Fibroblast of lung (primary cell): ENCODE measurements around the gene GID8. TPM values are rescaled to one million over a fixed set of nuclear protein-coding genes. Genes with fewer than 3 reads are reported as not detected.

Source experiments
- DNase-seq, 2 donors: peaks; one replicate each; pipeline versions ENCODE4 v3.0.0 to v3.0.0-alpha.2; 2010; ENCODE audit warnings: low read depth in 2 of 2
- H2AFZ ChIP-seq: 2 replicates; pipeline ENCODE4 v1.5.1; 2012; ENCODE audit warnings: low read length, control low read depth, inconsistent platforms
- H3K27ac ChIP-seq: 2 replicates; pipeline ENCODE4 v1.5.1; 2011; ENCODE audit warnings: low read length, control low read depth; ENCODE audit not compliant: insufficient read depth
- H3K27me3 ChIP-seq: 2 replicates; pipeline ENCODE4 v1.5.1; 2011; ENCODE audit warnings: mild to moderate bottlenecking, low read length; ENCODE audit not compliant: control insufficient read depth, insufficient read depth
- H3K36me3 ChIP-seq: 2 replicates; pipeline ENCODE4 v1.5.1; 2011; ENCODE audit warnings: low read length; ENCODE audit not compliant: control insufficient read depth, insufficient read depth
- H3K4me1 ChIP-seq: 2 replicates; pipeline ENCODE4 v1.5.1; 2011; ENCODE audit warnings: low read length; ENCODE audit not compliant: control insufficient read depth, insufficient read depth; ENCODE audit errors: extremely low read depth
- H3K4me2 ChIP-seq: 2 replicates; pipeline ENCODE4 v1.5.1; 2011; ENCODE audit warnings: low read length, control low read depth; ENCODE audit not compliant: insufficient read depth; ENCODE audit errors: extremely low read depth
- H3K4me3 ChIP-seq, 4 experiments: fragments of 200-600 bp in 1 of 4; sonication (generic) in 1 of 4; replicated peaks in 1 of 4; 2 replicates each; pipeline ENCODE4 v1.5.1; 2011 to 2016; ENCODE audit warnings: low read length in 4 of 4, low read depth in 3 of 4, mild to moderate bottlenecking in 3 of 4, control low read depth in 2 of 4, inconsistent platforms in 1 of 4, mixed read lengths in 1 of 4; ENCODE audit not compliant: insufficient read depth in 1 of 4; ENCODE audit errors: control extremely low read depth in 1 of 4
- H3K79me2 ChIP-seq: 2 replicates; pipeline ENCODE4 v1.5.1; 2012; ENCODE audit warnings: mild to moderate bottlenecking, low read length, inconsistent platforms; ENCODE audit not compliant: control insufficient read depth, insufficient read depth
- H3K9ac ChIP-seq: 2 replicates; pipeline ENCODE4 v1.5.1; 2011; ENCODE audit warnings: mild to moderate bottlenecking, low read length, control low read depth; ENCODE audit not compliant: insufficient read depth
- H3K9me3 ChIP-seq: 2 replicates; pipeline ENCODE4 v1.5.1; 2012; ENCODE audit warnings: low read depth, low read length; ENCODE audit not compliant: control insufficient read depth, insufficient read depth
- H4K20me1 ChIP-seq: 2 replicates; pipeline ENCODE4 v1.5.1; 2011; ENCODE audit warnings: low read length; ENCODE audit not compliant: control insufficient read depth, insufficient read depth; ENCODE audit errors: extremely low read depth
- CTCF ChIP-seq, 2 donors: IDR thresholded peaks in 1 of 2; conservative IDR thresholded peaks in 1 of 2; 1 replicate in 1 of 2; 2 replicates in 1 of 2; pipeline ENCODE4 v1.5.1; 2011 to 2012; ENCODE audit warnings: low read length in 2 of 2, control low read depth in 1 of 2, inconsistent platforms in 1 of 2, low read depth in 1 of 2, mild to moderate bottlenecking in 1 of 2
- EZH2 ChIP-seq: IDR thresholded peaks from 2 replicates; pipeline ENCODE4 v1.5.1; 2012; ENCODE audit warnings: low read length, control low read depth, mild to moderate bottlenecking; ENCODE audit errors: missing control alignments
- polyA plus RNA-seq, 2 donors: library from polyadenylated mRNA; depleted of rRNA in 1 of 2; stranded (reverse) in 1 of 2; unstranded in 1 of 2; fragments of >200 nt; gene quantifications; 2 replicates each; pipeline ENCODE4 v1.2.1, GENCODE V29; 2011 to 2012; ENCODE audit warnings: missing spikeins in 1 of 2
- total RNA-seq: library from RNA; depleted of rRNA; stranded (reverse); fragments of >200 nt; gene quantifications from 2 replicates; pipeline ENCODE4 v1.2.1, GENCODE V29; 2014

GID8 gene
- total and polyA plus RNA-seq, 2 donors (not counting 1 experiment from before 2014, with no cell fraction given), result 23.0 to 33.9 TPM

- Histone ChIP-seq H3K79me2 (peaks cover 53% of the 10 kb centered on the region), H3K4me3 (no peak overlapping the region), H2AFZ (no peak overlapping the region), H3K9me3 (no peaks in the 10 kb centered on the region), H3K27ac (no peak overlapping the region), H3K4me2 (no peak overlapping the region), H3K9ac (no peak overlapping the region), H4K20me1 (no peaks in the 10 kb centered on the region), H3K4me1 (peaks cover 4% of the 10 kb centered on the region), H3K27me3 (no peaks in the 10 kb centered on the region), H3K36me3 (peaks cover 12% of the 10 kb centered on the region)
- TF ChIP-seq EZH2 (no peak), CTCF (conservative IDR thresholded peaks at IDR 0.05 in 1 of 2, IDR thresholded peaks at IDR 0.05 in 1 of 2; ENCODE audit: low read depth in 1 of 2, low read length in 2 of 2) (no peak)
- no peak for DNase-seq
Measured at GRCh38 chr20:62941792-62942191, 3.8 kb downstream of the GID8 start.

- Histone ChIP-seq H3K4me3 (no peak overlapping the region), H3K9ac (no peak overlapping the region), H3K4me2 (no peak overlapping the region), H3K9me3 (no peaks in the 10 kb centered on the region), H2AFZ (no peak overlapping the region), H3K36me3 (peaks cover 12% of the 10 kb centered on the region), H3K4me1 (peaks cover 4% of the 10 kb centered on the region), H4K20me1 (no peaks in the 10 kb centered on the region), H3K27me3 (no peaks in the 10 kb centered on the region), H3K27ac (no peak overlapping the region), H3K79me2 (peaks cover 47% of the 10 kb centered on the region)
- TF ChIP-seq CTCF (conservative IDR thresholded peaks at IDR 0.05 in 1 of 2, IDR thresholded peaks at IDR 0.05 in 1 of 2; ENCODE audit: low read depth in 1 of 2, low read length in 2 of 2), result no peak
- TF ChIP-seq EZH2, result no peak
- DNase-seq, result no peak
Measured at GRCh38 chr20:62942456-62942855, 4.5 kb downstream of the GID8 start.

GRCh38 chr20:62943396-62943795 lies 5.4 kb downstream of the GID8 start:
- Histone ChIP-seq H3K4me1 (peaks cover 4% of the 10 kb centered on the region), H3K27ac (no peak overlapping the region), H3K27me3 (no peaks in the 10 kb centered on the region), H3K4me3 (no peak overlapping the region), H3K9ac (no peak overlapping the region), H2AFZ (no peak overlapping the region), H4K20me1 (no peaks in the 10 kb centered on the region), H3K36me3 (peaks cover 12% of the 10 kb centered on the region), H3K9me3 (no peaks in the 10 kb centered on the region), H3K4me2 (no peak overlapping the region), H3K79me2 (peaks cover 44% of the 10 kb centered on the region)
- no peak for DNase-seq
- TF ChIP-seq EZH2 (no peak), CTCF (conservative IDR thresholded peaks at IDR 0.05 in 1 of 2, IDR thresholded peaks at IDR 0.05 in 1 of 2; ENCODE audit: low read depth in 1 of 2, low read length in 2 of 2) (no peak)
